Caco-2 (cell line): ENCODE measurements around the gene PRAC2. TPM values are rescaled to one million over a fixed set of nuclear protein-coding genes. Genes with fewer than 3 reads are reported as not detected.

ENCODE experiments used
- BruUV-seq: library from RNA; stranded (reverse); fragments of 400-500 nt; replicated peaks from 2 replicates; lab custom pipeline; 2021; lab: Mats Ljungman, UMichigan
- CTCF ChIA-PET: fragments of 300-600 bp; sonication (Branson Sonifier 250); formaldehyde crosslinking; loops from one replicate; lab custom pipeline; 2022; ENCODE audit warnings: antibody characterized with exemption; lab: Charles Lee
- POLR2A ChIA-PET: fragments of 300-600 bp; sonication (Branson Sonifier 250); formaldehyde crosslinking; loops from one replicate; lab custom pipeline; 2022; ENCODE audit warnings: antibody characterized with exemption; lab: Charles Lee
- DNase-seq, 2 experiments: peaks; one replicate each; pipeline versions ENCODE4 v3.0.0 to v3.0.0-alpha.2; 2020 to 2022
- H3K27me3 ChIP-seq: replicated peaks from 2 replicates; pipeline ENCODE4 v1.6.0; 2011; ENCODE audit warnings: low read length; ENCODE audit not compliant: control insufficient read depth, insufficient read depth
- H3K36me3 ChIP-seq: 2 replicates; pipeline ENCODE4 v1.5.1; 2011; ENCODE audit warnings: low read length; ENCODE audit not compliant: control insufficient read depth, insufficient read depth
- H3K4me1 ChIP-seq: fragments of 250-450 bp; sonication (Bioruptor Pico); 2 replicates; pipeline ENCODE4 v1.5.1; 2020; ENCODE audit warnings: mild to moderate bottlenecking
- H3K4me3 ChIP-seq: 2 replicates; pipeline ENCODE4 v1.5.1; 2011; ENCODE audit warnings: low read depth, mild to moderate bottlenecking, control low read depth, low read length
- H3K9me3 ChIP-seq: fragments of 250-450 bp; sonication (Bioruptor Pico); 2 replicates; pipeline ENCODE4 v1.5.1; 2020; ENCODE audit warnings: mild to moderate bottlenecking, moderate library complexity
- H3K27ac Mint-ChIP-seq: one replicate; pipeline ENCODE4 v1.8.0; 2022; ENCODE audit warnings: mixed read lengths; ENCODE audit not compliant: unreplicated experiment
- H3K27me3 Mint-ChIP-seq: one replicate; pipeline ENCODE4 v1.8.0; 2022; ENCODE audit warnings: mixed read lengths; ENCODE audit not compliant: insufficient read depth, unreplicated experiment
- H3K36me3 Mint-ChIP-seq: one replicate; pipeline ENCODE4 v1.8.0; 2022; ENCODE audit warnings: mild to moderate bottlenecking, mixed read lengths; ENCODE audit not compliant: insufficient read depth, unreplicated experiment
- H3K4me1 Mint-ChIP-seq: one replicate; pipeline ENCODE4 v1.8.0; 2022; ENCODE audit warnings: low read depth, mixed read lengths; ENCODE audit not compliant: unreplicated experiment
- H3K4me3 Mint-ChIP-seq: one replicate; pipeline ENCODE4 v1.8.0; 2022; ENCODE audit warnings: mild to moderate bottlenecking, moderate library complexity, mixed read lengths; ENCODE audit not compliant: unreplicated experiment
- H3K9me3 Mint-ChIP-seq: one replicate; pipeline ENCODE4 v1.8.0; 2022; ENCODE audit warnings: mixed read lengths; ENCODE audit not compliant: unreplicated experiment
- CTCF ChIP-seq, 2 experiments: fragments of 200-600 bp in 1 of 2; IDR thresholded peaks; 1 replicate in 1 of 2; 2 replicates in 1 of 2; pipeline versions ENCODE4 v1.5.1 to v1.8.0; 2011 to 2022; ENCODE audit warnings: antibody characterized with exemption in 1 of 2, control low read depth in 1 of 2, inconsistent platforms in 1 of 2, low read depth in 1 of 2, low read length in 1 of 2, mild to moderate bottlenecking in 1 of 2, moderate library complexity in 1 of 2; ENCODE audit not compliant: insufficient read depth in 1 of 2, severe bottlenecking in 1 of 2, unreplicated experiment in 1 of 2
- intact Hi-C: fragments of 100-400 bp; cut with micrococcal nuclease; formaldehyde crosslinking; loops from one replicate; pipeline ENCODE4 v1.10.0; 2022; ENCODE audit not compliant: unreplicated experiment
- total RNA-seq: library from RNA; stranded (reverse); gene quantifications from 2 replicates; pipeline ENCODE4 v1.2.3, GENCODE V29; 2022

The PRAC2 gene
- total RNA-seq, 1 experiment from 2014 or later: not detected

- Mint-ChIP-seq H3K27me3 (peaks cover 5% of the 10 kb centered on the region), H3K9me3 (no peaks in the 10 kb centered on the region), H3K27ac (no peak overlapping the region), H3K4me3 (no peak overlapping the region), H3K36me3 (no peaks in the 10 kb centered on the region), H3K4me1 (peaks cover 3% of the 10 kb centered on the region)
- H3K4me3 ChIP-seq: no peak overlapping the region
- ChIA-PET CTCF (interaction anchor here (1.0 to 2.7 kb wide), 5 partner anchors 10 to 144 kb away, joined by 3 to 9 read pairs (median 4); no protein-coding TSS in a partner anchor), POLR2A (no interaction called here)
- H3K9me3 ChIP-seq: no peaks in the 10 kb centered on the region
- peaks cover under 1% of the 10 kb centered on the region; the same call in 1 of the 2 replicates for H3K4me1 ChIP-seq
- no peak for TF ChIP-seq CTCF (IDR thresholded peaks at IDR 0.05; ENCODE audit: insufficient read depth in 1 of 2, low read depth in 1 of 2, low read length in 1 of 2, severe bottlenecking in 1 of 2, unreplicated experiment in 1 of 2)
- no peaks in the 10 kb centered on the region; the same call in 1 of the 2 replicates for H3K27me3 ChIP-seq
- no peaks in the 10 kb centered on the region for H3K36me3 ChIP-seq
- intact Hi-C loops: no loop called here
- no peak for DNase-seq
- BruUV-seq: no TSS peak
Measured at GRCh38 chr17:48734333-48735061, 11.5 kb downstream of the PRAC2 start.

GRCh38 chr17:48735062-48735351 lies 12.0 kb downstream of the PRAC2 start:
- Histone ChIP-seq H3K4me1 (no peaks in the 10 kb centered on the region; the same call in 1 of the 2 replicates), H3K4me3 (no peak overlapping the region), H3K9me3 (no peaks in the 10 kb centered on the region), H3K27me3 (no peaks in the 10 kb centered on the region; the same call in 1 of the 2 replicates), H3K36me3 (no peaks in the 10 kb centered on the region)
- no TSS peak for BruUV-seq
- Mint-ChIP-seq H3K27me3 (peaks cover 5% of the 10 kb centered on the region), H3K4me3 (no peak overlapping the region), H3K4me1 (no peaks in the 10 kb centered on the region), H3K27ac (no peak overlapping the region), H3K9me3 (no peaks in the 10 kb centered on the region), H3K36me3 (no peaks in the 10 kb centered on the region)
- POLR2A ChIA-PET: no interaction called here
- no peak for DNase-seq
- no peak for TF ChIP-seq CTCF (IDR thresholded peaks at IDR 0.05; ENCODE audit: insufficient read depth in 1 of 2, low read depth in 1 of 2, low read length in 1 of 2, severe bottlenecking in 1 of 2, unreplicated experiment in 1 of 2)
- intact Hi-C loops: no loop called here
- CTCF ChIA-PET: interaction anchor here (1.0 to 2.7 kb wide), 3 partner anchors 56 to 144 kb away, joined by 3 to 9 read pairs (median 6); no protein-coding TSS in a partner anchor

GRCh38 chr17:48737330-48738043 lies 14.5 kb downstream of the PRAC2 start:
- Mint-ChIP-seq H3K27ac (no peak overlapping the region), H3K27me3 (peaks cover 5% of the 10 kb centered on the region), H3K4me3 (no peak overlapping the region), H3K4me1 (no peaks in the 10 kb centered on the region), H3K9me3 (no peaks in the 10 kb centered on the region), H3K36me3 (no peaks in the 10 kb centered on the region)
- intact Hi-C loops: no loop called here
- no peaks in the 10 kb centered on the region; the same call in 1 of the 2 replicates for H3K4me1 ChIP-seq
- H3K27me3 ChIP-seq: no peaks in the 10 kb centered on the region; the same call in 1 of the 2 replicates
- CTCF ChIA-PET: interaction anchor here (0.9 to 2.4 kb wide), 8 partner anchors 9 to 147 kb away, joined by 3 to 12 read pairs (median 4); partner anchors contain the start of gene HOXB13
- no peaks in the 10 kb centered on the region for H3K36me3 ChIP-seq
- no peak overlapping the region for H3K4me3 ChIP-seq
- TF ChIP-seq CTCF (IDR thresholded peaks at IDR 0.05; ENCODE audit: insufficient read depth in 1 of 2, low read depth in 1 of 2, low read length in 1 of 2, severe bottlenecking in 1 of 2, unreplicated experiment in 1 of 2): no peak
- POLR2A ChIA-PET: no interaction called here
- no peak for DNase-seq
- H3K9me3 ChIP-seq: no peaks in the 10 kb centered on the region
- BruUV-seq: no TSS peak
